Liver (tissue), 9 donors: ENCODE data around the gene FMC1. TPM values are rescaled to one million over a fixed set of nuclear protein-coding genes. Genes with fewer than 3 reads are reported as not detected.

ENCODE experiments used
- DNase-seq: peaks from one replicate; pipeline ENCODE4 v3.0.0-alpha.2; 2017; ENCODE audit warnings: low spot score
- H3K27ac ChIP-seq, 2 donors: one replicate each; pipeline ENCODE4 v1.7.0; 2013; ENCODE audit warnings: inconsistent platforms in 2 of 2, low read length in 2 of 2, control low read depth in 1 of 2, low read depth in 1 of 2, mild to moderate bottlenecking in 1 of 2
- H3K27me3 ChIP-seq, 4 donors: one replicate each; pipeline versions ENCODE4 v1.6.1 to v1.7.0; 2013; ENCODE audit warnings: low read length in 3 of 4, inconsistent platforms in 1 of 4, mild to moderate bottlenecking in 1 of 4, moderate library complexity in 1 of 4; ENCODE audit not compliant: control insufficient read depth in 4 of 4, insufficient read depth in 4 of 4
- H3K36me3 ChIP-seq, 4 donors: one replicate each; pipeline versions ENCODE4 v1.6.1 to v1.7.0; 2013; ENCODE audit warnings: low read length in 3 of 4, mild to moderate bottlenecking in 3 of 4, low read depth in 1 of 4, moderate library complexity in 1 of 4; ENCODE audit not compliant: control insufficient read depth in 4 of 4, insufficient read depth in 3 of 4
- H3K4me1 ChIP-seq, 4 donors: one replicate each; pipeline versions ENCODE4 v1.6.1 to v1.7.0; 2013; ENCODE audit warnings: low read length in 3 of 4, mild to moderate bottlenecking in 3 of 4, moderate library complexity in 1 of 4; ENCODE audit not compliant: control insufficient read depth in 4 of 4, insufficient read depth in 4 of 4
- H3K4me3 ChIP-seq, 3 donors: one replicate each; pipeline versions ENCODE4 v1.6.1 to v1.7.0; 2013; ENCODE audit warnings: low read length in 3 of 3, control low read depth in 1 of 3, low read depth in 1 of 3, mild to moderate bottlenecking in 1 of 3
- H3K9ac ChIP-seq, 2 donors: one replicate each; pipeline ENCODE4 v1.7.0; 2013; ENCODE audit warnings: low read length in 2 of 2, mild to moderate bottlenecking in 2 of 2, moderate library complexity in 2 of 2, control low read depth in 1 of 2, low read depth in 1 of 2
- H3K9me3 ChIP-seq, 4 donors: one replicate each; pipeline versions ENCODE4 v1.6.1 to v1.7.0; 2013; ENCODE audit warnings: low read length in 3 of 4; ENCODE audit not compliant: control insufficient read depth in 4 of 4
- CTCF ChIP-seq: fragments of 150-350 bp; IDR thresholded peaks from 2 replicates; pipeline ENCODE4 v1.5.1; 2017; ENCODE audit warnings: improper control_type of control experiment, low read depth, low read length; ENCODE audit not compliant: missing input control
- EGR1 ChIP-seq, 2 donors: IDR thresholded peaks; 2 replicates each; pipeline ENCODE4 v1.6.1; 2016 to 2018; ENCODE audit warnings: antibody characterized with exemption in 2 of 2, low read depth in 2 of 2
- FOXA2 ChIP-seq: IDR thresholded peaks from 2 replicates; pipeline ENCODE4 v1.6.1; 2016; ENCODE audit warnings: antibody characterized with exemption
- HNF4A ChIP-seq, 2 donors: conservative IDR thresholded peaks; 2 replicates each; pipeline ENCODE4 v1.6.1; 2016; ENCODE audit warnings: antibody characterized with exemption in 2 of 2, mild to moderate bottlenecking in 2 of 2
- NR2F2 ChIP-seq: IDR thresholded peaks from 2 replicates; pipeline ENCODE4 v1.6.1; 2016; ENCODE audit warnings: antibody characterized with exemption
- RAD21 ChIP-seq, 2 donors: IDR thresholded peaks; 2 replicates each; pipeline ENCODE4 v1.6.1; 2016; ENCODE audit warnings: antibody characterized with exemption in 2 of 2, mild to moderate bottlenecking in 2 of 2
- RXRA ChIP-seq, 2 donors: IDR thresholded peaks; 2 replicates each; pipeline ENCODE4 v1.6.1; 2017 to 2018; ENCODE audit warnings: antibody characterized with exemption in 2 of 2, mild to moderate bottlenecking in 1 of 2
- SP1 ChIP-seq: IDR thresholded peaks from 2 replicates; pipeline ENCODE4 v1.6.1; 2018; ENCODE audit warnings: antibody characterized with exemption, mild to moderate bottlenecking
- TAF1 ChIP-seq: conservative IDR thresholded peaks from 2 replicates; pipeline ENCODE4 v1.6.1; 2016; ENCODE audit warnings: antibody characterized with exemption, mild to moderate bottlenecking
- YY1 ChIP-seq: IDR thresholded peaks from 2 replicates; pipeline ENCODE4 v1.6.1; 2016; ENCODE audit warnings: antibody characterized with exemption, mild to moderate bottlenecking
- ZBTB33 ChIP-seq: IDR thresholded peaks from 2 replicates; pipeline ENCODE4 v1.6.1; 2016; ENCODE audit warnings: antibody characterized with exemption
- WGBS: extraction: QIAGEN DNeasy Blood & Tissue Kit; methylation state at CpG from one replicate; pipeline ENCODE4 v1.1.7; 2013; 5-methylcytosine and 5-hydroxymethylcytosine counted together
- polyA plus RNA-seq, 2 donors: library from polyadenylated mRNA; stranded (reverse) in 1 of 2; unstranded in 1 of 2; fragments of 200-250 nt in 1 of 2; fragments of >200 nt in 1 of 2; fragmentation: Nextera tagmentation in 1 of 2; extraction: Ambion mirVana in 1 of 2; gene quantifications; one replicate each; pipeline versions ENCODE4 v1.2.1 to v1.2.3, GENCODE V29; 2013 to 2015
- total RNA-seq, 2 donors: library from RNA; depleted of rRNA; stranded (reverse); fragments of >200 nt; gene quantifications; one replicate each; pipeline ENCODE4 v1.2.3, GENCODE V29; 2014
- donor health status: healthy.
- donor health status: healthy.
- donor health status: healthy.
- donor health status: healthy.
- donor health status: healthy.

FMC1 gene
- total and polyA plus RNA-seq, 4 donors = 5.5 to 76.3 (median 10.5) TPM

- peak overlapping the region; percentile 15 to 92 for H3K9ac ChIP-seq
- H3K4me1 ChIP-seq = peaks cover 8 to 30% (median 19%) of the 10 kb centered on the region in 4 donors
- H3K27me3 ChIP-seq = no peaks in the 10 kb centered on the region
- peaks cover 0 to 10% (median 4%) of the 10 kb centered on the region in 4 donors for H3K36me3 ChIP-seq
- no peak for DNase-seq
- H3K27ac ChIP-seq = peak overlapping the region; percentile 97 to 100
- H3K9me3 ChIP-seq = no peaks in the 10 kb centered on the region
- WGBS = 0% methylated on average over 2 of the region's 2 CpGs
- TF ChIP-seq FOXA2 = peak; percentile 41
- TF ChIP-seq EGR1 (IDR thresholded peaks at IDR 0.05; ENCODE audit: low read depth in 2 of 2) = no peak
- peak; percentile 23 for TF ChIP-seq TAF1
- peak overlapping the region; percentile 93 to 97 (median 94) for H3K4me3 ChIP-seq
Measured at GRCh38 chr7:139360948-139361307, 19.8 kb downstream of the FMC1 start.

GRCh38 chr7:139361523-139361922 lies 20.4 kb downstream of the FMC1 start:
- Histone ChIP-seq H3K36me3 (peaks cover 0 to 10% (median 5%) of the 10 kb centered on the region in 4 donors), H3K27ac (no peak overlapping the region), H3K9me3 (no peaks in the 10 kb centered on the region), H3K4me1 (peaks cover 8 to 30% (median 19%) of the 10 kb centered on the region in 4 donors), H3K9ac (peak overlapping the region in 1 of 2 donors; percentile 16), H3K27me3 (no peaks in the 10 kb centered on the region), H3K4me3 (no peak overlapping the region)
- no peak for DNase-seq
- WGBS = 31% methylated on average over 3 of the region's 3 CpGs
- TF ChIP-seq RXRA (IDR thresholded peaks at IDR 0.05) = no peak
- no peak for TF ChIP-seq HNF4A (conservative IDR thresholded peaks at IDR 0.05)
- no peak for TF ChIP-seq CTCF
- TF ChIP-seq NR2F2 = no peak
- TF ChIP-seq SP1 = no peak

- Histone ChIP-seq H3K9ac (no peak overlapping the region), H3K4me3 (no peak overlapping the region), H3K27ac (no peak overlapping the region), H3K9me3 (no peaks in the 10 kb centered on the region), H3K27me3 (no peaks in the 10 kb centered on the region), H3K4me1 (peaks cover 8 to 30% (median 19%) of the 10 kb centered on the region in 4 donors), H3K36me3 (peaks cover 0 to 10% (median 6%) of the 10 kb centered on the region in 4 donors)
- no peak for TF ChIP-seq HNF4A (conservative IDR thresholded peaks at IDR 0.05)
- TF ChIP-seq RXRA (IDR thresholded peaks at IDR 0.05) = no peak
- no peak for TF ChIP-seq FOXA2
- WGBS = 72% methylated on average over 3 of the region's 3 CpGs
- no peak for DNase-seq
Measured at GRCh38 chr7:139362302-139362701, 21.2 kb downstream of the FMC1 start.

GRCh38 chr7:139362981-139363380 lies 21.8 kb downstream of the FMC1 start:
- no peak overlapping the region for H3K27ac ChIP-seq
- H3K9me3 ChIP-seq = no peaks in the 10 kb centered on the region
- no peak overlapping the region for H3K4me3 ChIP-seq
- H3K36me3 ChIP-seq = peaks cover 0 to 11% (median 7%) of the 10 kb centered on the region in 4 donors
- TF ChIP-seq SP1 (no peak), ZBTB33 (no peak), YY1 (no peak), FOXA2 (no peak), NR2F2 (no peak), RAD21 (IDR thresholded peaks at IDR 0.05) (no peak)
- peaks cover 5 to 30% (median 19%) of the 10 kb centered on the region in 4 donors for H3K4me1 ChIP-seq
- no peaks in the 10 kb centered on the region for H3K27me3 ChIP-seq
- 96% methylated on average over 6 of the region's 6 CpGs for whole genome bisulfite sequencing
- DNase-seq = no peak
- no peak overlapping the region for H3K9ac ChIP-seq
